NCI-H1092 treated with DMSO at 0.1 percent for 48 hours (cell line): ENCODE measurements around the gene RTEL1.

Experiments
- DNase-seq: peaks from one replicate; lab custom pipeline; 2025; lab: John Stamatoyannopoulos, UW

The RTEL1 gene

DNA sequence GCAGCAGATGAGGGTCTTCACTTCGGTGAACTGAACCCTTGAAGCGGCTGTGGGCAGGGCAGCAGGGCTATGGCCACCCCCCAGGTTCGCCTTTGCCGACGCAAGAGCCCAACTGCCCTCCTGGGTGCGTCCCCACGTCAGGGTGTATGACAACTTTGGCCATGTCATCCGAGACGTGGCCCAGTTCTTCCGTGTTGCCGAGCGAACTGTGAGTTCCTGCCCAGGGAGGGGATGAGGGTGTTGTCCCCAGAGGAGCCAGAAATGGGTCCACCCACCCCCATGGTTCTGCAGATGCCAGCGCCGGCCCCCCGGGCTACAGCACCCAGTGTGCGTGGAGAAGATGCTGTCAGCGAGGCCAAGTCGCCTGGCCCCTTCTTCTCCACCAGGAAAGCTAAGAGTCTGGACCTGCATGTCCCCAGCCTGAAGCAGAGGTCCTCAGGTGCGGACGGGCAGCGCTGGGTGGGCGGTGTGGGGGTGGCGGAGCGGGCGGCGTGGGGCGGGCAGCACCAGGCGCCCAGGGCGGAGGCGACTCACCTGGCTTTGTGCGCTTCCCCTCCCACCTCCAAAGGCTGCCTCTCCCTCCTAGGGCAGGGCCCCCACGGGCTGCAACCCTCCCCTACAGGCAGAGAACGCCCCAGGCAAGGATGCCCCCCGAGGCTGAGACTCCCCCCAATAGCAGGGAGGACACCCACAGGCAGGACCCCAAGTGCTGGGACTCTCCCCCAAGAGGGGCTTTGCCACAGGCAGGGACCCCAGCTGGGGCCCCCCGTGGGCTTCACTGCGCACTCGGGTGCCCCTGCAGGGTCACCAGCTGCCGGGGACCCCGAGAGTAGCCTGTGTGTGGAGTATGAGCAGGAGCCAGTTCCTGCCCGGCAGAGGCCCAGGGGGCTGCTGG lies 32.1 kb downstream of the RTEL1 start:
- DNase-seq = no peak

- DNase-seq = no peak
These were observed 33.0 kb downstream of the RTEL1 start for GRCh38 chr20:63690898-63691710.

GRCh38 chr20:63691711-63692435 lies 33.8 kb downstream of the RTEL1 start:
- no peak for DNase-seq

DNA sequence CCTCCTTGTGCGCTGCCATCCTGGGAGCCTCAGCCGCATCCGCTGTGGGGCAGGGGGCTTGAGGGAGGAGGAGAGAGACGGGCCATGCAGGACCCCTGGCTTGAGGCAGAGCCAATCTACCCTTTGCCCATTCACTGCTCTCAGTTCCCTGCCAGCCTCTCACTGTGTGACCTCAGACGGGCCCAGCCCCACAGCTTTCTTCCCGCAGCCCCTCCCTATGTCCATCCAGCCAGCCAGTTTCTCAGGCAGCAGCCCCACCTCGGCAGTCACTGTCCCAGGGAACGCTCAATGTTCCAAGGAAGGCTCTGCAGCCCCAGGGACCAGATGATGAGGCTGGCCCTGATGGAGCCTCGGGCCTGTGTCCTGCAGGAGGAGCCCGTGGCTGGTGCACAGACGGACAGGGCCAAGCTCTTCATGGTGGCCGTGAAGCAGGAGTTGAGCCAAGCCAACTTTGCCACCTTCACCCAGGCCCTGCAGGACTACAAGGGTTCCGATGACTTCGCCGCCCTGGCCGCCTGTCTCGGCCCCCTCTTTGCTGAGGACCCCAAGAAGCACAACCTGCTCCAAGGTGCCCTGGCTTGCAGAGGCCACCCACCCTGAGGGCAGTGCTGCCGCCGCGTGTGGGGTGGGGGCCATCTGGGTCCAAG lies 34.4 kb downstream of the RTEL1 start:
- DNase-seq = no peak

DNA sequence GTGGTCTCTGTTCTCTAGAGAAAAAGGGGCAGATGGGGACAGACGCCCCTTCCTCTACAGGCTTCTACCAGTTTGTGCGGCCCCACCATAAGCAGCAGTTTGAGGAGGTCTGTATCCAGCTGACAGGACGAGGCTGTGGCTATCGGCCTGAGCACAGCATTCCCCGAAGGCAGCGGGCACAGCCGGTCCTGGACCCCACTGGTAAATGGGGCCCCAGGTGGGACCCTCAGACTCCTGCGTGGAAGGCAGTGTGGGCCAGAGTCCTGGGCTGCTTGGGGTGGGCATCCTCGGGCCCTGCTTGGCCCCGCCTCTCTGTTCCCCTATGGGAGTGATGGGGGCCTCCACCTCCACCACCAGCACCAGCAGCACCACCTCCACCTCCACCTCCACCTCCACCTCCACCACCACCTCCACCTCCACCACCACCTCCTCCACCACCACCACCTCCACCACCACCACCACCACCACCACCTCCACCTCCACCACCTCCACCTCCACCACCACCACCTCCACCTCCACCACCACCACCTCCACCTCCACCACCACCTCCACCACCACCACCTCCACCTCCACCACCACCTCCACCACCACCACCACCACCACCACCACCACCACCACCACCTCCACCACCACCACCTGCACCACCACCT lies 35.1 kb downstream of the RTEL1 start:
- DNase-seq = no peak

DNA sequence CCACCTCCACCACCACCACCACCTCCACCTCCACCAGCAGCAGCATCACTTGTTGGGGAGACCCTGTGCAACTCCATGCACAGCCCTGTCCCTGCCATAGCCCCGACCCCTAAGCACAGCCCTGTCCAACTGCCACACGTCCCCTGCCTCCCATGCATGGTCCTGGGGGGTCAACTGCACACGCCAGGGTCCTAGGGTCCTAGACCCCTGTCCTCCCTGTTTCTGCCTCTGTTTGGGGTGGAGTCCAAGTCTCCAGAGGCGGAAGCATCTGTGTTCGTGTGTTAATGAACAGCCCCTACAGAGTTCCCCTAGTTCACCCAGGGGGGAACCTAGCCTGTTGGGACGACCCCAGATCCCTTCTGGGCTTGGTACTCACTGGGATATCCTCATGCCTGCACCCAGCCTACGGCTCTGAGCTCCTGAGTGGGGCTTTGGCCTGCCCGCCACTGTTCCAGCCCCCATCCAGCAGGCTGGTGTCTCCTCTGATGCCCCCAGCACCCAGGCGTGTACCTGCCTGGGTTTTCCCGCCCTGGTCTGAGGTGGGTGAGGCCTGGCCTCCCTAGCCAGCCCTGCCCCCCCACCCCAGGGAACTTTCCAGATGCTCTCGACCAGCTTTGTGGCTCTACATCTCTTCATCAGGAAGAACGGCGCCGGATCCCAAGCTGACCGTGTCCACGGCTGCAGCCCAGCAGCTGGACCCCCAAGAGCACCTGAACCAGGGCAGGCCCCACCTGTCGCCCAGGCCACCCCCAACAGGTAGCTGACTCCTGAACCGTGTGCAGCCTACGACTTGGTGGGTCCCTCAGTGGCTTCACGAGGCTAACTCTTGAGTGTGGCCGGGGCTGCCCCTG lies 35.8 kb downstream of the RTEL1 start:
- DNase-seq = no peak

GRCh38 chr20:63694584-63695423 lies 36.7 kb downstream of the RTEL1 start:
- no peak for DNase-seq

- DNase-seq = no peak
These were observed 37.6 kb downstream of the RTEL1 start for GRCh38 chr20:63695424-63696305.

DNA sequence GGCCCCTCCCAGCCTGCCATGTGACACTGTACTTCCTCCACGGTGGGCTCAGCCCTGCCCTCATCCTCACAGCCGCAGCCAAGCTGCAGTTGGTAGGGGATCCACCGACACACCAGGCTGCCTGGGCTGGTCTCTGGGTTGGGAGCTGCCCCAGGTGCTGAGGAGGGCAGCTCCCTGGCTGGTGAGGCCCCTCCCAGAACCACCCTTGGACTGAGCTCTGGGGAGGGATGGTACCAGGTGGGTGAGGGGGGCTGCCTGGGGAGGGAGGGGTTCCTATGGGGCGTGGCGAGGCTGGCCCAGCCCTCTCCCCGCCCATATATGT lies 38.2 kb downstream of the RTEL1 start:
- DNase-seq = no peak

DNA sequence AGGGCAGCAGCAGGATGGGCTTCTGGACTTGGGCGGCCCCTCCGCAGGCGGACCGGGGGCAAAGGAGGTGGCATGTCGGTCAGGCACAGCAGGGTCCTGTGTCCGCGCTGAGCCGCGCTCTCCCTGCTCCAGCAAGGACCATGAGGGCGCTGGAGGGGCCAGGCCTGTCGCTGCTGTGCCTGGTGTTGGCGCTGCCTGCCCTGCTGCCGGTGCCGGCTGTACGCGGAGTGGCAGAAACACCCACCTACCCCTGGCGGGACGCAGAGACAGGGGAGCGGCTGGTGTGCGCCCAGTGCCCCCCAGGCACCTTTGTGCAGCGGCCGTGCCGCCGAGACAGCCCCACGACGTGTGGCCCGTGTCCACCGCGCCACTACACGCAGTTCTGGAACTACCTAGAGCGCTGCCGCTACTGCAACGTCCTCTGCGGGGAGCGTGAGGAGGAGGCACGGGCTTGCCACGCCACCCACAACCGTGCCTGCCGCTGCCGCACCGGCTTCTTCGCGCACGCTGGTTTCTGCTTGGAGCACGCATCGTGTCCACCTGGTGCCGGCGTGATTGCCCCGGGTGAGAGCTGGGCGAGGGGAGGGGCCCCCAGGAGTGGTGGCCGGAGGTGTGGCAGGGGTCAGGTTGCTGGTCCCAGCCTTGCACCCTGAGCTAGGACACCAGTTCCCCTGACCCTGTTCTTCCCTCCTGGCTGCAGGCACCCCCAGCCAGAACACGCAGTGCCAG lies 38.7 kb downstream of the RTEL1 start, which contains the start of gene TNFRSF6B:
Gene TNFRSF6B (plus strand): TSS at position 25 of the 729 bp plus-strand sequence. CDS start 116 bp downstream, at position 141.
- DNase-seq = no peak

DNA sequence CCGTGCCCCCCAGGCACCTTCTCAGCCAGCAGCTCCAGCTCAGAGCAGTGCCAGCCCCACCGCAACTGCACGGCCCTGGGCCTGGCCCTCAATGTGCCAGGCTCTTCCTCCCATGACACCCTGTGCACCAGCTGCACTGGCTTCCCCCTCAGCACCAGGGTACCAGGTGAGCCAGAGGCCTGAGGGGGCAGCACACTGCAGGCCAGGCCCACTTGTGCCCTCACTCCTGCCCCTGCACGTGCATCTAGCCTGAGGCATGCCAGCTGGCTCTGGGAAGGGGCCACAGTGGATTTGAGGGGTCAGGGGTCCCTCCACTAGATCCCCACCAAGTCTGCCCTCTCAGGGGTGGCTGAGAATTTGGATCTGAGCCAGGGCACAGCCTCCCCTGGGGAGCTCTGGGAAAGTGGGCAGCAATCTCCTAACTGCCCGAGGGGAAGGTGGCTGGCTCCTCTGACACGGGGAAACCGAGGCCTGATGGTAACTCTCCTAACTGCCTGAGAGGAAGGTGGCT lies 39.3 kb downstream of the RTEL1 start:
- no peak for DNase-seq

DNA sequence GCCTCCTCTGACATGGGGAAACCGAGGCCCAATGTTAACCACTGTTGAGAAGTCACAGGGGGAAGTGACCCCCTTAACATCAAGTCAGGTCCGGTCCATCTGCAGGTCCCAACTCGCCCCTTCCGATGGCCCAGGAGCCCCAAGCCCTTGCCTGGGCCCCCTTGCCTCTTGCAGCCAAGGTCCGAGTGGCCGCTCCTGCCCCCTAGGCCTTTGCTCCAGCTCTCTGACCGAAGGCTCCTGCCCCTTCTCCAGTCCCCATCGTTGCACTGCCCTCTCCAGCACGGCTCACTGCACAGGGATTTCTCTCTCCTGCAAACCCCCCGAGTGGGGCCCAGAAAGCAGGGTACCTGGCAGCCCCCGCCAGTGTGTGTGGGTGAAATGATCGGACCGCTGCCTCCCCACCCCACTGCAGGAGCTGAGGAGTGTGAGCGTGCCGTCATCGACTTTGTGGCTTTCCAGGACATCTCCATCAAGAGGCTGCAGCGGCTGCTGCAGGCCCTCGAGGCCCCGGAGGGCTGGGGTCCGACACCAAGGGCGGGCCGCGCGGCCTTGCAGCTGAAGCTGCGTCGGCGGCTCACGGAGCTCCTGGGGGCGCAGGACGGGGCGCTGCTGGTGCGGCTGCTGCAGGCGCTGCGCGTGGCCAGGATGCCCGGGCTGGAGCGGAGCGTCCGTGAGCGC lies 39.9 kb downstream of the RTEL1 start:
- no peak for DNase-seq

GRCh38 chr20:63698739-63699465 lies 40.8 kb downstream of the RTEL1 start:
- no peak for DNase-seq

- no peak for DNase-seq
These were observed 41.5 kb downstream of the RTEL1 start for GRCh38 chr20:63699466-63700198.

- DNase-seq = no peak
These were observed 42.3 kb downstream of the RTEL1 start for GRCh38 chr20:63700199-63701050.
